BLaER1 treated with 17β-estradiol and CSF1 and Interleukin-3, amounts not matched to agents 10 nM and 100 nM (cell line): ENCODE data around the gene GPBP1.

Source experiments
- H3K27ac ChIP-seq, 11 experiments: shearing (Covaris generic); formaldehyde crosslinking; 2 replicates each; pipeline ENCODE4 v1.8.1; 2022
- H3K27me3 ChIP-seq, 11 experiments: shearing (Covaris generic); formaldehyde crosslinking; 2 replicates each; pipeline ENCODE4 v1.8.1; 2022
- H3K36me3 ChIP-seq, 11 experiments: shearing (Covaris generic); formaldehyde crosslinking; 2 replicates each; pipeline ENCODE4 v1.8.1; 2022
- H3K4me1 ChIP-seq, 10 experiments: shearing (Covaris generic); formaldehyde crosslinking; 2 replicates each; pipeline ENCODE4 v1.8.1; 2022
- H3K4me2 ChIP-seq, 11 experiments: shearing (Covaris generic); formaldehyde crosslinking; 2 replicates each; pipeline ENCODE4 v1.8.1; 2022
- H3K4me3 ChIP-seq, 10 experiments: shearing (Covaris generic); formaldehyde crosslinking; 2 replicates each; pipeline ENCODE4 v1.8.1; 2022
- H3K9ac ChIP-seq, 11 experiments: shearing (Covaris generic); formaldehyde crosslinking; 2 replicates each; pipeline ENCODE4 v1.8.1; 2022
- H3K9me3 ChIP-seq, 11 experiments: shearing (Covaris generic); formaldehyde crosslinking; replicated peaks in 1 of 11; 2 replicates each; pipeline ENCODE4 v1.8.1; 2022
- H4K20me1 ChIP-seq, 11 experiments: shearing (Covaris generic); formaldehyde crosslinking; 2 replicates each; pipeline ENCODE4 v1.8.1; 2022
- Cebpa-rat ChIP-seq, 11 experiments: shearing (Covaris generic); IDR thresholded peaks; 2 replicates each; pipeline ENCODE4 v1.8.1; 2022

The GPBP1 gene

DNA sequence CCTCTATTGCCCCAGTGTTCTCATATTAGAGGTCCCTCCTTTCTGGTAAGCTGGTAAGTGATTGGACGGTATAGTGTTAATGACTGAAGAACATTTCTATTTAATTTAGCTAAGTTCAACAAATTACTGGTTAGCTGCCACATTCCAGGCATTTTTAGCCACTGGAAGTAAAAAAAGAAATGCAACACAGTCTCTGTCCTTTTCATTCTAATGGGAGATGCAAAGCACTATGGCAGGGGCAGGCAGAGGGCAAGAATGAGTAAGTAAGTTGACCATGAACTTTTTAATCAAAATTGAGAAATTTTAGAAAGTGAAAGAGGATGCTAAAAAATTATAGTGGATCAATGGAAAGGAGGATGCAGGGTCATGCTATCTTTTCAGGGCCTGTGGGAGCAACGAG, 137.4 kb downstream of the GPBP1 start:
- Histone ChIP-seq H3K9me3 (peaks cover 34 to 41% (median 36%) of the 10 kb centered on the region in 11 experiments), H3K9ac (no peak overlapping the region), H3K4me2 (no peak overlapping the region), H3K27me3 (no peaks in the 10 kb centered on the region), H3K36me3 (no peaks in the 10 kb centered on the region), H3K4me3 (no peak overlapping the region), H3K4me1 (peaks cover 0 to 10% (median 0%) of the 10 kb centered on the region in 10 experiments; a peak in 4 of 20 replicates), H3K27ac (no peak overlapping the region), H4K20me1 (no peaks in the 10 kb centered on the region)
- TF ChIP-seq Cebpa-rat (IDR thresholded peaks at IDR 0.05), result no peak

DNA sequence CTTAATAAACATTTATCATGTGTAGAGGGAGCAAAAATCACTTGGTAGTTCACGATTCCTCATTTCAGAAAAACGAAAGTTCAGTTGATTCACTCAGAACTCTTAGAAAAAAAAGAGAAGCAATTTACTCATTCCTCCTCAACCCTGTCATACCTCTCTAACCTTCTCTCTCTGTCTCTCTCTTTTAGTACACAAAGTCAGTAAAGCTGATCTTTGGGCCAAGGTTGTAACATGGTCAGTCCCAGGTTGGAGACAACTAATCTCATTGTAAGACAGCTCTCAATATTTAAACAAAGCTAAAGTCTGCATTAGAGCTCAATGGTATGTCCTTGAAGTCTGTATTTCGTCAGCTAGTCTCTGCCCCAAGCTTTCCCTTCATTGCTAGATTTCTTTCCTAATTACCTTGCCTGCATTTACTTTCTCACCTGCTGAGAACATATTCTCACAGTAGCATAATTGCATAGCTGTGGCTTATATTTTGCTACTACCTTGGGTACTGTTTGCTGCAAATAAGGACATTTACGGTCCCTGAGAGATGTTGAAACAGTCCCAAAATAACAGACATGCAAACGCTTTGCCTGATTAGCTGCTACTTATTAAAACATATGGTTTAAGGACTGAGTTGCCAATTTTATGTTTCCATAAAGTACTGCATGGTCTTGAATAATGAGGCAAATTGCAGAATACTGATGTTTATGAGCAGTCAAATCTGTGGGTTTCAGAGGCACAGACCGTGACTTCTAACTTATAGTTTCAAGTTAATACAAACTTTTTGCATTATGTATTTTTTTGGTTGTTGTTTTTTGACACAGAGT, 138.3 kb downstream of the GPBP1 start:
- Histone ChIP-seq H3K4me2 (no peak overlapping the region), H3K4me1 (peaks cover 0 to 19% (median 0%) of the 10 kb centered on the region in 10 experiments; a peak in 5 of 20 replicates), H3K27me3 (no peaks in the 10 kb centered on the region), H4K20me1 (no peaks in the 10 kb centered on the region), H3K9me3 (peaks cover 25 to 32% (median 27%) of the 10 kb centered on the region in 11 experiments), H3K9ac (no peak overlapping the region), H3K27ac (no peak overlapping the region), H3K4me3 (no peak overlapping the region), H3K36me3 (no peaks in the 10 kb centered on the region)
- TF ChIP-seq Cebpa-rat (IDR thresholded peaks at IDR 0.05), result no peak

- Histone ChIP-seq H3K36me3 (no peaks in the 10 kb centered on the region), H3K9me3 (peaks cover 9 to 16% (median 12%) of the 10 kb centered on the region in 11 experiments), H3K4me1 (peaks cover 0 to 21% (median 0%) of the 10 kb centered on the region in 10 experiments; a peak in 5 of 20 replicates), H3K4me3 (no peak overlapping the region), H3K9ac (no peak overlapping the region), H3K27ac (no peak overlapping the region), H4K20me1 (no peaks in the 10 kb centered on the region), H3K4me2 (no peak overlapping the region), H3K27me3 (no peaks in the 10 kb centered on the region)
- no peak for TF ChIP-seq Cebpa-rat (IDR thresholded peaks at IDR 0.05)
Measured at GRCh38 chr5:57313716-57314115, 139.9 kb downstream of the GPBP1 start.
